K562 (cell line): ENCODE results near the gene CHCHD6. TPM values are rescaled to one million over a fixed set of nuclear protein-coding genes. Genes with fewer than 3 reads are reported as not detected.
A peak's percentile ranks its signal among the peaks of the same experiment; 100 is the strongest.

Experiments
- ATAC-seq: fragments of 200-7000 bp; cut with Tn5 transposase; 3 replicates; pipeline ENCODE4 v1.9.1; 2020; ENCODE audit warnings: moderate library complexity
- BruUV-seq: library from RNA; stranded (reverse); fragments of 400-500 nt; replicated peaks from 2 replicates; lab custom pipeline; 2021; lab: Mats Ljungman, UMichigan
- CTCF ChIA-PET: fragments of 300-600 bp; formaldehyde crosslinking; extraction: SDS; loops from one replicate; lab custom pipeline; 2021; ENCODE audit warnings: low intra/inter-chr PET ratio; lab: Yijun Ruan, JAX
- POLR2A ChIA-PET: fragments of 300-600, 350-650 bp; sonication (Branson Sonifier 250); formaldehyde crosslinking; extraction: SDS; loops from one replicate; lab custom pipeline; 2021; ENCODE audit warnings: antibody characterized with exemption, inconsistent platforms; lab: Yijun Ruan, JAX
- DNase-seq, 4 experiments: peaks; one replicate each; pipeline versions ENCODE4 v3.0.0 to v3.0.0-alpha.2; 2011 to 2018; ENCODE audit warnings: low spot score in 3 of 4, mixed read lengths in 3 of 4; ENCODE audit errors: extremely low read depth in 1 of 4
- FAIRE-seq: peaks from 2 replicates; lab custom pipeline; 2011; peaks lifted over from hg19 to GRCh38; lab: Jason Lieb, UNC
- H2AFZ ChIP-seq: 2 replicates; pipeline ENCODE4 v1.6.0; 2011; ENCODE audit warnings: low read depth, low read length, control low read depth, inconsistent platforms
- H3K27ac ChIP-seq: fragments of 200-600 bp; 3 replicates; pipeline ENCODE4 v1.8.0; 2011; ENCODE audit warnings: low read depth, mild to moderate bottlenecking, control low read depth, inconsistent platforms, low read length, moderate library complexity, mixed read lengths; ENCODE audit errors: extremely low read depth
- H3K27me3 ChIP-seq, 2 experiments: fragments of 300-600 bp in 1 of 2; 2 replicates in 1 of 2; 3 replicates in 1 of 2; pipeline versions ENCODE4 v1.6.0 to v1.8.0; 2011; ENCODE audit warnings: inconsistent platforms in 2 of 2, low read length in 2 of 2, mild to moderate bottlenecking in 1 of 2, mixed read lengths in 1 of 2, moderate library complexity in 1 of 2; ENCODE audit not compliant: control insufficient read depth in 2 of 2, insufficient read depth in 2 of 2
- H3K36me3 ChIP-seq: fragments of 300-600 bp; 3 replicates; pipeline ENCODE4 v1.8.0; 2011; ENCODE audit warnings: mild to moderate bottlenecking, low read length, inconsistent platforms; ENCODE audit not compliant: control insufficient read depth, insufficient read depth
- H3K4me1 ChIP-seq, 2 experiments: fragments of 200-600 bp in 1 of 2; replicated peaks in 1 of 2; 2 replicates in 1 of 2; 3 replicates in 1 of 2; pipeline versions ENCODE4 v1.5.1 to v1.8.0; 2011; ENCODE audit warnings: inconsistent platforms in 2 of 2, low read length in 2 of 2, mild to moderate bottlenecking in 1 of 2, mixed read lengths in 1 of 2, moderate library complexity in 1 of 2; ENCODE audit not compliant: control insufficient read depth in 2 of 2, insufficient read depth in 2 of 2
- H3K4me2 ChIP-seq: 2 replicates; pipeline ENCODE4 v1.6.1; 2011; ENCODE audit warnings: low read length, control low read depth, inconsistent platforms, mixed read lengths; ENCODE audit not compliant: insufficient read depth
- H3K4me3 ChIP-seq: fragments of 200-600 bp; sonication (generic), shearing (Covaris generic); 2 replicates; pipeline ENCODE4 v1.5.1; 2016; ENCODE audit warnings: control low read depth, inconsistent platforms
- H3K79me2 ChIP-seq: fragments of 200-600 bp; 3 replicates; pipeline ENCODE4 v1.8.0; 2011; ENCODE audit warnings: low read length, inconsistent platforms; ENCODE audit not compliant: control insufficient read depth, insufficient read depth
- H3K9ac ChIP-seq, 2 experiments: 2 replicates each; pipeline versions ENCODE4 v1.6.0 to v1.6.1; 2011; ENCODE audit warnings: low read depth in 2 of 2, low read length in 2 of 2, control low read depth in 1 of 2, inconsistent platforms in 1 of 2, mild to moderate bottlenecking in 1 of 2, mixed read lengths in 1 of 2; ENCODE audit not compliant: insufficient read depth in 1 of 2
- H3K9me1 ChIP-seq: one replicate; pipeline ENCODE4 v1.6.0; 2011; ENCODE audit warnings: inconsistent platforms, mild to moderate bottlenecking, low read length, moderate library complexity; ENCODE audit not compliant: control insufficient read depth, insufficient read depth
- H3K9me3 ChIP-seq: replicated peaks from 2 replicates; pipeline ENCODE4 v1.5.1; 2011; ENCODE audit warnings: low read depth, low read length, inconsistent platforms; ENCODE audit not compliant: control insufficient read depth, insufficient read depth
- H4K20me1 ChIP-seq: replicated peaks from 2 replicates; pipeline ENCODE4 v1.6.1; 2011; ENCODE audit warnings: low read length, inconsistent platforms, mixed read lengths; ENCODE audit not compliant: control insufficient read depth, insufficient read depth
- BDP1 ChIP-seq: IDR thresholded peaks from 3 replicates; pipeline ENCODE4 v1.6.1; 2011; ENCODE audit not compliant: insufficient read length, insufficient read depth
- CHD1 ChIP-seq: fragments of 200-600 bp; sonication (generic); IDR thresholded peaks from one replicate; pipeline ENCODE4 v1.6.1; 2012; ENCODE audit warnings: mild to moderate bottlenecking, moderate library complexity, low read length, inconsistent platforms
- ETS2 ChIP-seq: IDR thresholded peaks from 2 replicates; pipeline ENCODE4 v1.6.1; 2016; ENCODE audit warnings: borderline replicate concordance, missing genetic modification characterization, mild to moderate bottlenecking, moderate library complexity, missing compliant biosample characterization; ENCODE audit not compliant: poor library complexity, severe bottlenecking
- FOS ChIP-seq: IDR thresholded peaks from 3 replicates; pipeline ENCODE4 v1.6.1; 2011; ENCODE audit not compliant: insufficient read length; ENCODE audit errors: extremely low read depth
- HDAC1 ChIP-seq, 2 experiments: fragments of 450-650 bp; IDR thresholded peaks; 2 replicates each; pipeline ENCODE4 v1.6.1; 2016 to 2017; ENCODE audit warnings: inconsistent platforms in 1 of 2, mild to moderate bottlenecking in 1 of 2, moderate library complexity in 1 of 2
- HLTF ChIP-seq: fragments of 450-650 bp; IDR thresholded peaks from 2 replicates; pipeline ENCODE4 v1.6.1; 2016
- MAFG ChIP-seq: fragments of 450-650 bp; conservative IDR thresholded peaks from 2 replicates; pipeline ENCODE4 v1.6.1; 2016; ENCODE audit warnings: missing genetic modification characterization, missing compliant biosample characterization
- PTRF ChIP-seq: fragments of 450-650 bp; IDR thresholded peaks from 2 replicates; pipeline ENCODE4 v1.6.1; 2016; ENCODE audit warnings: mild to moderate bottlenecking, missing genetic modification characterization, missing compliant biosample characterization
- PURB ChIP-seq: sonication (generic); formaldehyde crosslinking; IDR thresholded peaks from 2 replicates; pipeline ENCODE4 v1.9.0; 2021; ENCODE audit warnings: low read depth, mild to moderate bottlenecking, missing genetic modification reagents
- RCOR1 ChIP-seq, 2 experiments: IDR thresholded peaks; 2 replicates each; pipeline ENCODE4 v1.6.1; 2012; ENCODE audit warnings: low read depth in 2 of 2, low read length in 2 of 2, borderline replicate concordance in 1 of 2, improper control_type of control experiment in 1 of 2
- SETDB1 ChIP-seq: IDR thresholded peaks from one replicate; pipeline ENCODE4 v1.6.1; 2012; ENCODE audit warnings: low read length, control low read depth, inconsistent platforms
- SP1 ChIP-seq: sonication (generic); formaldehyde crosslinking; IDR thresholded peaks from 2 replicates; pipeline ENCODE4 v1.8.1; 2022; ENCODE audit warnings: mild to moderate bottlenecking, missing genetic modification reagents
- TAL1 ChIP-seq: fragments of 450-650 bp; IDR thresholded peaks from 2 replicates; pipeline ENCODE4 v1.6.1; 2016; ENCODE audit warnings: mild to moderate bottlenecking
- ZKSCAN1 ChIP-seq: fragments of 150-350 bp; IDR thresholded peaks from 2 replicates; pipeline ENCODE4 v1.6.1; 2016; ENCODE audit warnings: low read depth, low read length
- ZNF12 ChIP-seq: sonication (generic); formaldehyde crosslinking; IDR thresholded peaks from 2 replicates; pipeline ENCODE4 v1.4.0; 2020; ENCODE audit warnings: mild to moderate bottlenecking, missing genetic modification reagents
- ZNF253 ChIP-seq: fragments of 250-450 bp; sonication (Bioruptor Pico); conservative IDR thresholded peaks from 2 replicates; pipeline ENCODE4 v1.6.1; 2021; ENCODE audit warnings: mild to moderate bottlenecking
- ZNF695 ChIP-seq: fragments of 450-650 bp; formaldehyde crosslinking; IDR thresholded peaks from 2 replicates; pipeline ENCODE4 v1.4.0; 2020; ENCODE audit warnings: mild to moderate bottlenecking, moderate library complexity
- WGBS: fragments of 100-300 bp; shearing (Covaris generic); methylation state at CpG from one replicate; pipeline ENCODE4 v1.1.6; 2016; ENCODE audit warnings: low coverage, mixed read lengths; ENCODE audit not compliant: insufficient coverage; ENCODE audit errors: missing lambda C conversion rate; 5-methylcytosine and 5-hydroxymethylcytosine counted together
- in situ Hi-C: fragments of 300-500 bp; cut with MboI; formaldehyde crosslinking; loops from 4 replicates; pipeline ENCODE4 v1.15.0; 2018; ENCODE audit warnings: inconsistent platforms, mixed read lengths
- intact Hi-C: fragments of 100-400 bp; cut with micrococcal nuclease; formaldehyde crosslinking; loops from 2 replicates; pipeline ENCODE4 v1.14.2; 2022
- polyA plus RNA-seq, 8 experiments: library from polyadenylated mRNA; depleted of rRNA in 4 of 8; stranded (reverse) in 5 of 8; unstranded in 3 of 8; fragments of >200 nt; fragmentation: Nextera tagmentation in 2 of 8; fragmentation: Illumina TruSeq in 1 of 8; extraction: Ambion mirVana in 2 of 8; extraction: Trizol in 1 of 8; gene quantifications; 2 replicates each; pipeline versions ENCODE4 v1.2.1 to v1.2.3, GENCODE V29; 2011 to 2014; ENCODE audit warnings: inconsistent platforms in 1 of 8, missing spikeins in 1 of 8
- total RNA-seq, 7 experiments: library from RNA; depleted of rRNA in 6 of 7; stranded (reverse); fragments of >200 nt in 6 of 7; fragmentation: Illumina TruSeq in 2 of 7; extraction: Trizol in 2 of 7; gene quantifications; 2 replicates each; pipeline versions ENCODE4 v1.2.1 to v1.2.3, GENCODE V29; 2011 to 2021; ENCODE audit warnings: low replicate concordance in 1 of 7
- TF ChIP-seq, protein P1 (sequence below): sonication (generic); formaldehyde crosslinking; IDR thresholded peaks from 2 replicates; pipeline ENCODE4 v1.8.1; 2023; ENCODE audit warnings: mild to moderate bottlenecking, missing genetic modification reagents, moderate library complexity
- TF ChIP-seq, protein P2 (sequence below): sonication (generic); formaldehyde crosslinking; IDR thresholded peaks from 2 replicates; pipeline ENCODE4 v1.9.0; 2022; ENCODE audit warnings: mild to moderate bottlenecking, missing genetic modification reagents
- TF ChIP-seq, protein P3 (sequence below): fragments of 250-450 bp; sonication (Bioruptor Pico); IDR thresholded peaks from 2 replicates; pipeline ENCODE4 v1.6.1; 2021; ENCODE audit warnings: mild to moderate bottlenecking

CHCHD6 gene
- total and polyA plus RNA-seq, 9 of the 15 experiments (the other 6 are each of a cell fraction or from before 2014, with no cell fraction given), result 4.6 to 18.6 (median 10.9) TPM

DNA sequence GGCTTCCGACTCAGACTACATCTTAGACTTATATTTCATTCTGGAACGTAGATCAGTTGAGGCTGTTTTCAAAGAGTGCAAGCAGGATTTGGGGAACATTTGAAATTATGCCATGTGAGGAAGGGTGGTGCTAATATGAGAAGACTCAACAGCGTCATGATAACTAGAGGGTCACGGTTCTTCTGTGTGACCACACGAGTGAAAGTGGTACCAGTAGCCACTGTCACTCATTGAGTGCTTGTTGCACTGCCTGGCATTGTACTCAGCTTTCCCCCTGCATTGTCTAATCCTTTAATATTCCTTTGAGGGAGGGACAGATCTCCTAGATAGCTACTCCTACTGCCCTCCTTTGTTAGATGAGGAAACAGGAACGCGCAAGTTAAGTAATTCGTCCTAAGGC lies 197.6 kb downstream of the CHCHD6 start:
- ATAC-seq (no peak), FAIRE-seq (no peak)
- 83% methylated on average over 8 of the region's 8 CpGs for WGBS

GRCh38 chr3:126903521-126903920 lies 199.5 kb downstream of the CHCHD6 start:
- FAIRE-seq, result no peak
- TF ChIP-seq ZKSCAN1 (no peak), TAL1 (no peak), HDAC1 (IDR thresholded peaks at IDR 0.05) (no peak), HLTF (no peak), SP1 (no peak), RCOR1 (IDR thresholded peaks at IDR 0.05; ENCODE audit: borderline replicate concordance in 1 of 2, low read depth in 2 of 2, low read length in 2 of 2) (no peak), FOS (no peak), ZNF12 (CRISPR knock-in tag) (no peak), BDP1 (no peak), PTRF (no peak)
- TF ChIP-seq, protein P1, sequence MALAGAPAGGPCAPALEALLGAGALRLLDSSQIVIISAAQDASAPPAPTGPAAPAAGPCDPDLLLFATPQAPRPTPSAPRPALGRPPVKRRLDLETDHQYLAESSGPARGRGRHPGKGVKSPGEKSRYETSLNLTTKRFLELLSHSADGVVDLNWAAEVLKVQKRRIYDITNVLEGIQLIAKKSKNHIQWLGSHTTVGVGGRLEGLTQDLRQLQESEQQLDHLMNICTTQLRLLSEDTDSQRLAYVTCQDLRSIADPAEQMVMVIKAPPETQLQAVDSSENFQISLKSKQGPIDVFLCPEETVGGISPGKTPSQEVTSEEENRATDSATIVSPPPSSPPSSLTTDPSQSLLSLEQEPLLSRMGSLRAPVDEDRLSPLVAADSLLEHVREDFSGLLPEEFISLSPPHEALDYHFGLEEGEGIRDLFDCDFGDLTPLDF (CRISPR knock-in tag), result no peak

More for the DNA sequence above, 197.6 kb downstream of the CHCHD6 start:
- intact Hi-C loops, result no loop called here
- H4K20me1 ChIP-seq, result no peaks in the 10 kb centered on the region
- H3K27ac ChIP-seq, result no peak overlapping the region
- H3K36me3 ChIP-seq, result no peaks in the 10 kb centered on the region
- ChIA-PET CTCF (no interaction called here), POLR2A (interaction anchor here (1.0 kb wide), 1 partner anchor 9 kb away, joined by 3 read pairs; no protein-coding TSS in a partner anchor)
- BruUV-seq, result no TSS peak
- H2AFZ ChIP-seq, result no peak overlapping the region
- H3K79me2 ChIP-seq, result no peaks in the 10 kb centered on the region
- DNase-seq, result no peak
- no peak for TF ChIP-seq ETS2 (tag)
- TF ChIP-seq PURB (CRISPR knock-in tag), result no peak
- TF ChIP-seq SETDB1, result no peak
- TF ChIP-seq, protein P2, sequence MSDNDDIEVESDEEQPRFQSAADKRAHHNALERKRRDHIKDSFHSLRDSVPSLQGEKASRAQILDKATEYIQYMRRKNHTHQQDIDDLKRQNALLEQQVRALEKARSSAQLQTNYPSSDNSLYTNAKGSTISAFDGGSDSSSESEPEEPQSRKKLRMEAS (CRISPR knock-in tag), result no peak
- TF ChIP-seq MAFG (tag), result no peak
- no peak for TF ChIP-seq CHD1
- TF ChIP-seq, protein P3, sequence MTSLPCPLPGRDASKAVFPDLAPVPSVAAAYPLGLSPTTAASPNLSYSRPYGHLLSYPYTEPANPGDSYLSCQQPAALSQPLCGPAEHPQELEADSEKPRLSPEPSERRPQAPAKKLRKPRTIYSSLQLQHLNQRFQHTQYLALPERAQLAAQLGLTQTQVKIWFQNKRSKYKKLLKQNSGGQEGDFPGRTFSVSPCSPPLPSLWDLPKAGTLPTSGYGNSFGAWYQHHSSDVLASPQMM (CRISPR knock-in tag), result no peak
- TF ChIP-seq ZNF695 (CRISPR knock-in tag), result no peak
- TF ChIP-seq ZNF253, result no peak
- peaks cover 3 to 8% of the 10 kb centered on the region in 2 experiments; a peak in 4 of 5 replicates for H3K4me1 ChIP-seq
- no peak overlapping the region for H3K9ac ChIP-seq
- H3K4me3 ChIP-seq, result no peak overlapping the region
- H3K27me3 ChIP-seq, result no peaks in the 10 kb centered on the region
- no peaks in the 10 kb centered on the region for H3K9me1 ChIP-seq
- no peaks in the 10 kb centered on the region for H3K9me3 ChIP-seq
- no peak overlapping the region for H3K4me2 ChIP-seq
- in situ Hi-C loops, result no loop called here

More at GRCh38 chr3:126903521-126903920, 199.5 kb downstream of the CHCHD6 start:
- H3K4me1 ChIP-seq, result peaks cover 12 to 15% of the 10 kb centered on the region in 2 experiments
- in situ Hi-C loops, result no loop called here
- H3K27me3 ChIP-seq, result no peaks in the 10 kb centered on the region
- H3K4me2 ChIP-seq, result no peak overlapping the region
- no peaks in the 10 kb centered on the region for H3K9me1 ChIP-seq
- ATAC-seq (no peak), DNase-seq (no peak)
- 0 out of 3 replicates have a peak, but pooled peaks cover 5% of the 10 kb centered on the region for H3K79me2 ChIP-seq
- intact Hi-C loops, result no loop called here
- no TSS peak for BruUV-seq
- no peaks in the 10 kb centered on the region for H3K36me3 ChIP-seq
- no peaks in the 10 kb centered on the region for H3K9me3 ChIP-seq
- H3K9ac ChIP-seq, result peak overlapping the region in 1 of 2 experiments; percentile 68; a peak in 2 of 4 replicates
- no peaks in the 10 kb centered on the region for H4K20me1 ChIP-seq
- H3K4me3 ChIP-seq, result no peak overlapping the region
- no peak overlapping the region for H2AFZ ChIP-seq
- no peak overlapping the region for H3K27ac ChIP-seq
- CTCF ChIA-PET, result no interaction called here
- WGBS, result 57% methylated on average over 3 of the region's 3 CpGs
- POLR2A ChIA-PET, result no interaction called here
